ENCODE results near the gene LIAS. TPM values are rescaled to one million over a fixed set of nuclear protein-coding genes. Genes with fewer than 3 reads are reported as not detected.

Gene LIAS
- total RNA-seq, 6 experiments from 2014 or later: 6.9 to 9.4 (median 8.1) TPM

GRCh38 chr4:39480902-39481695 is 22.2 kb downstream of the LIAS start:
- TF ChIP-seq CTCF (IDR thresholded peaks at IDR 0.05): no peak
- H3K27me3 Mint-ChIP-seq (ENCODE audit: insufficient read depth): no peaks in the 10 kb centered on the region; the same call in none of the 2 replicates
- H3K9me3 Mint-ChIP-seq: peaks cover 10% of the 10 kb centered on the region
- H3K27ac Mint-ChIP-seq: no peak overlapping the region
- no peak overlapping the region for H3K4me3 Mint-ChIP-seq
- peaks cover 10% of the 10 kb centered on the region; the same call in 1 of the 2 replicates for H3K36me3 Mint-ChIP-seq (ENCODE audit: low read depth)
- no peak for DNase-seq
- peaks cover 7% of the 10 kb centered on the region; the same call in 1 of the 2 replicates for H3K4me1 Mint-ChIP-seq (ENCODE audit: low read depth)

DNA sequence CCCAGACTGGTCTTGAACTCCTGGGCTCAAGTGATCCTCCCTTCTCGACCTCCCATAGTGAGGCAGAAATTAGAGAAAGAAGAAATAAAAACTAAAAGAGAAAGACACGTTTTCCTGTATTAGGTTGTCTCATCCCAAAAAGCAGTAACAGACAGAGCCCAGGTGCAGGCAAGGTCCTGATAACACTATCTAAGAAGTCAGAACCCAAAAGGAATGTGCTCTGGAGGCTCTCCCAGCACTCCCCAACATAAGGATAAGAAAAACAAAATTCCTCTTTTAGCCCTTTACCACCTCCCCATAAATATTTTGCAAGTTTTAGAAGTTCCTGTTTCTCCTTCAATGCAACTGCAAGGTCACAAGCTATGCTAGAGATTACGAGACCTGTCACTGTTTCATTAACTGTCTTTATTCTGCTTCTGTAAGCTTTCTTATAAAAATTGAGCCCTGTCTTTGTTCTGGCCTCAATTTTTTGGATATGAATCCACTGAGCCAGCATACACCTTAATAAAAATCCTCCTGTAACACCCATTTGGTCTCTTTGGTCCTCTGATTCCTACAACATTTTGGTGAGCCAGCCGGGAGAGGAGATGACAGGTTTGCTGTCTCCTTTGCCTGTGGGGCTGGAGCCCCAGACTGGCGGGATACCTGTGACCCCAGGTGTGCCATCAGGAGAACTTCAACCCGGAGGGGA is 25.9 kb downstream of the LIAS start:
- no peak overlapping the region for H3K4me3 Mint-ChIP-seq
- TF ChIP-seq CTCF (IDR thresholded peaks at IDR 0.05): no peak

DNA sequence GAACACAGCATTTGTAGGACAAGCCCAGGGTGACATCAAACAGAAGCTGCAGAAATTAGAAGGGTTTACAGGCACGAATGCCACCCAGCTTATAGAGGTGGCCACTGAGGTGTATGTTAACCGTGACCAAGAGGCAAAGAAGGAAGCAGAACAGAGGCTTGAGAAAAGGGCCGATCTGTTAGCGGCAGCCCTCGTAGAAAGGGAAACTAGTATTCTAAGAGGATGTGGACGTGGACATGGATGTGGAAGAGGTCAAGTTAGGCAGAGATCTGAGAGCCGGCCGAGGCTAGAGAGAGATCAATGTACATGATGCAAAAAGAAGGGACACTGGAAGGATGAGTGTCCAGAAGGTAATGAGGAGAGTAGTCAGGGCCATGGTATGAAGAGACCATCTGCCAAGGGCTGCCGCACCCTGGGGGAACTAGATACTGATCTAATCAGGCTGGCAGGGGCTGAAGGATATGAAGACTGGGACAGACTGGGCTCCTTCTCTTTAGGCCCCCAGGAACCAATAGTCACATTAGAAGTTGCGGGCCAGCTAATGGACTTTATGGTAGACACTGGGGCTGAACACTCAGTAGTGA is 27.5 kb downstream of the LIAS start:
- peaks cover 6% of the 10 kb centered on the region; the same call in 1 of the 2 replicates for H3K4me1 Mint-ChIP-seq (ENCODE audit: low read depth)
- H3K9me3 Mint-ChIP-seq: peaks cover 10% of the 10 kb centered on the region
- DNase-seq: no peak
- TF ChIP-seq CTCF (IDR thresholded peaks at IDR 0.05): no peak
- no peak overlapping the region for H3K4me3 Mint-ChIP-seq
- H3K27me3 Mint-ChIP-seq (ENCODE audit: insufficient read depth): no peaks in the 10 kb centered on the region; the same call in none of the 2 replicates
- no peak overlapping the region for H3K27ac Mint-ChIP-seq
- peaks cover 10% of the 10 kb centered on the region; the same call in 1 of the 2 replicates for H3K36me3 Mint-ChIP-seq (ENCODE audit: low read depth)

More for the DNA sequence above, 25.9 kb downstream of the LIAS start:
- Mint-ChIP-seq H3K4me1 (ENCODE audit: low read depth) (peaks cover 6% of the 10 kb centered on the region; the same call in 1 of the 2 replicates), H3K9me3 (peaks cover 10% of the 10 kb centered on the region), H3K27ac (no peak overlapping the region), H3K36me3 (ENCODE audit: low read depth) (peaks cover 10% of the 10 kb centered on the region; the same call in 1 of the 2 replicates), H3K27me3 (ENCODE audit: insufficient read depth) (no peaks in the 10 kb centered on the region; the same call in none of the 2 replicates)
- DNase-seq: no peak

GRCh38 chr4:39490322-39490721 is 31.5 kb downstream of the LIAS start:
- H3K36me3 Mint-ChIP-seq (ENCODE audit: low read depth): no peaks in the 10 kb centered on the region
- H3K9me3 Mint-ChIP-seq: no peaks in the 10 kb centered on the region
- no peak for TF ChIP-seq CTCF (IDR thresholded peaks at IDR 0.05)
- no peak overlapping the region for H3K4me3 Mint-ChIP-seq
- peaks cover 6% of the 10 kb centered on the region; the same call in 1 of the 2 replicates for H3K4me1 Mint-ChIP-seq (ENCODE audit: low read depth)
- no peaks in the 10 kb centered on the region for H3K27me3 Mint-ChIP-seq (ENCODE audit: insufficient read depth)
- no peak overlapping the region for H3K27ac Mint-ChIP-seq
- DNase-seq: no peak

DNA sequence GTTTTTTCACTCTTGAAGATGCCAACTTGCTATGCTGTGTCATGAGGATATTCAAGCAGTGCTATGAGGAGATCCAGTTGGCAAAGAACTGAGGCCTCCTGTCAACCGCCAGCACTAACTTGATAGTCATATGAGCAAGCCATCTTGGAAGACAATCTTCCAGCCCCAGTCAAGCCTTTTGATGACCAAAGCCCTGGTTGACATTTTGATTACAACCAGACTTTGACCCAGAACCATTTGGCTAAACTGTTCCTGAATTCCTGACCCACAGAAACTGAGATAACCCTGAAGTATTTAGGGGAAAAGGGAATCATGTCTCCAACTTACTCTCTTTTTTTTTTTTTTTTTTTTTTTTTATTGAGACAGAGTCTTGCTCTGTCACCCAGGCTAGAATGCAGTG is 35.5 kb downstream of the LIAS start:
- Mint-ChIP-seq H3K4me3 (no peak overlapping the region), H3K9me3 (no peaks in the 10 kb centered on the region), H3K4me1 (ENCODE audit: low read depth) (peaks cover 6% of the 10 kb centered on the region), H3K27ac (no peak overlapping the region), H3K27me3 (ENCODE audit: insufficient read depth) (peaks cover 2% of the 10 kb centered on the region; the same call in 1 of the 2 replicates), H3K36me3 (ENCODE audit: low read depth) (peaks cover 10% of the 10 kb centered on the region)
- no peak for DNase-seq
- TF ChIP-seq CTCF (IDR thresholded peaks at IDR 0.05): no peak
